COR-L47 (cell line): Measurements from ENCODE around the gene STK11.

Experiments used
- DNase-seq: peaks from one replicate; lab custom pipeline; 2025; lab: John Stamatoyannopoulos, UW

Gene STK11

GRCh38 chr19:1211494-1212234, 6.1 kb downstream of the STK11 start:
- no peak for DNase-seq

- DNase-seq, result no peak
Observed at GRCh38 chr19:1213391-1214286, 8.1 kb downstream of the STK11 start.

- DNase-seq, result no peak
Observed at GRCh38 chr19:1214299-1214861, 8.8 kb downstream of the STK11 start.

GRCh38 chr19:1214862-1215731, 9.5 kb downstream of the STK11 start:
- no peak for DNase-seq

GRCh38 chr19:1216756-1217155, 11.2 kb downstream of the STK11 start:
- DNase-seq, result no peak

GRCh38 chr19:1217366-1217765, 11.8 kb downstream of the STK11 start:
- DNase-seq, result no peak

- no peak for DNase-seq
Observed at GRCh38 chr19:1218751-1219567, 13.4 kb downstream of the STK11 start.

GRCh38 chr19:1219786-1220476, 14.4 kb downstream of the STK11 start:
- DNase-seq, result no peak

- DNase-seq, result no peak
Observed at GRCh38 chr19:1220477-1220930, 14.9 kb downstream of the STK11 start.

GRCh38 chr19:1220976-1221903, 15.7 kb downstream of the STK11 start:
- no peak for DNase-seq

GRCh38 chr19:1221904-1222255, 16.3 kb downstream of the STK11 start:
- no peak for DNase-seq

- no peak for DNase-seq
Observed at GRCh38 chr19:1222394-1222793, 16.8 kb downstream of the STK11 start.

- no peak for DNase-seq
Observed at GRCh38 chr19:1223018-1223855, 17.7 kb downstream of the STK11 start.

GRCh38 chr19:1224047-1224825, 18.7 kb downstream of the STK11 start:
- no peak for DNase-seq

GRCh38 chr19:1224847-1225246, 19.3 kb downstream of the STK11 start:
- no peak for DNase-seq

GRCh38 chr19:1225440-1226226, 20.1 kb downstream of the STK11 start:
- DNase-seq, result no peak

- no peak for DNase-seq
Observed at GRCh38 chr19:1226227-1226518, 20.6 kb downstream of the STK11 start.
